Lower lobe of right lung (tissue), 2 donors: Measurements from ENCODE around the gene VASH2. TPM values are rescaled to one million over a fixed set of nuclear protein-coding genes. Genes with fewer than 3 reads are reported as not detected.
"Not testable (repeated sequence)": the region's sequence is repeated elsewhere in the genome, so short reads cannot be mapped to it uniquely, and the experiment has no call there.

ENCODE experiments used
- ATAC-seq, 2 donors: fragments of 200-7000 bp; cut with Tn5 transposase; one replicate each; pipeline ENCODE4 v1.9.1; 2020 to 2022; ENCODE audit warnings: mild to moderate bottlenecking in 2 of 2, moderate library complexity in 2 of 2
- DNase-seq: peaks from one replicate; pipeline ENCODE4 v3.0.0-alpha.2; 2020
- H3K27ac ChIP-seq: fragments of 200-600 bp; one replicate; pipeline ENCODE4 v1.8.0; 2022
- H3K27me3 ChIP-seq: fragments of 200-600 bp; one replicate; pipeline ENCODE4 v1.8.0; 2022; ENCODE audit warnings: low read depth
- H3K36me3 ChIP-seq: fragments of 200-600 bp; one replicate; pipeline ENCODE4 v1.8.0; 2022; ENCODE audit warnings: mild to moderate bottlenecking
- H3K4me1 ChIP-seq: fragments of 200-600 bp; one replicate; pipeline ENCODE4 v1.8.0; 2022
- H3K4me3 ChIP-seq: fragments of 200-600 bp; one replicate; pipeline ENCODE4 v1.8.0; 2022; ENCODE audit warnings: mild to moderate bottlenecking
- H3K9me3 ChIP-seq: fragments of 200-600 bp; one replicate; pipeline ENCODE4 v1.8.0; 2022
- CTCF ChIP-seq: fragments of 200-600 bp; IDR thresholded peaks from one replicate; pipeline ENCODE4 v1.8.0; 2022; ENCODE audit warnings: antibody characterized with exemption, mild to moderate bottlenecking
- intact Hi-C: fragments of 100-400 bp; cut with DNase I; formaldehyde crosslinking; loops from one replicate; pipeline ENCODE4 v1.11.0; 2022
- long read RNA-seq: library from polyadenylated mRNA; unstranded; transcript quantifications from one replicate; pipeline ENCODE4 v2.0.0, GENCODE V29; 2021
- total RNA-seq: library from RNA; stranded (reverse); fragmentation: NEBNext Ultra II Directional; extraction: Animal tissue kit (Norgen Biotek cat#: 25700); gene quantifications from one replicate; pipeline ENCODE4 v1.2.1, GENCODE V29; 2021
- donor health status: DM: no; HTN: yes; CAD: no; lungs with severe emphysema.

Gene VASH2
- total RNA-seq: 1.6 TPM
- long read RNA-seq: 0 reads

DNA sequence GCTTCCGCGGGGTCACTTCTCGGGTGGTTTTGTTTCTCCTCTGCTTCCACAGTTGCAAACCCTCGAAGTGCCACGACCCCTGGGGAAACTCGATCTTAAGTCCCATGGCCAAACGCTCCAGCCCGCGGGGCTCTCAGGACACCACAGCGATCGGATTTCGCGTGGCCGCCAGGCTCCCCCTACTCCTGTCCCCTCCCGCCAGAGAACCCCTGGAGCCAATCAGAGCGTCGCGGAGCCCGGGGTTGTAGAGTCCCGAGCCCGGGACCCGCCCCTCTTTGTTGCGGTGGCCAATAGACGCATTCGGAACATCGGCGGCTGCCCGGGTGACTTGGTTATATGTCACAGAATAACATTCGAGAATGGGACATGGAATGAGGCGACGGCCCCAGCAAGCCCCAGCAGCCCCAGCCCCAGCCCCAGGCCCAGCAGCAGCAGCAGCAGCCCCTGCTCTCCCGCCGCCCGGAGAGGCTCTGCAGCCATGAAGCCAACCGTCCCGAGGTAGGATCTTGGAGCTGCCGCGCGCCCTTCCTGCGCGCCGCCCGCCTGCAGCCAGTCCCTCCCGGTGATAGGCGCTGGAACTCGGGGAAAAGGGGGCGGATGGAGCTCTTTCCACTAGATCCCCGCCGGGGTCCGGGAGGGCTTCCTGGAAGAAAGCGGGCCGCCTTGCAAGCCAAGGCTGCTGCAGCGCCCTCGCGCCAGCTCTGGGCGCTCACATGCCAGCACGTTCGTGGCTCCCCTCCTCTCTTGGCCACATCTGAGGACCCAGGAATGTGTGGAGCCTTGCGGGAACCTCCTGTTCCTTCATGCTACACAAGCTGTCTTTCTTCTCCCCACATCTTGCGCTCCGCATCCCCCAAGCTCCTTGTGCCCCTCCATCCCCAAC lies at the start of gene VASH2:
TSS of gene VASH2 (plus strand) at position 299 of the 883 bp plus-strand sequence. CDS start 1,002 bp downstream, outside the sequence.
- DNase-seq (peak; percentile 84), ATAC-seq (peak; percentile 97 to 99)
- Histone ChIP-seq H3K36me3 (no peaks in the 10 kb centered on the region), H3K9me3 (no peaks in the 10 kb centered on the region), H3K4me1 (peaks cover 14% of the 10 kb centered on the region), H3K27me3 (peaks cover 35% of the 10 kb centered on the region), H3K27ac (no peak within 1 kb of the TSS), H3K4me3 (peak within 1 kb of the TSS; percentile 64)
- intact Hi-C loops: no loop called here
- TF ChIP-seq CTCF: no peak

DNA sequence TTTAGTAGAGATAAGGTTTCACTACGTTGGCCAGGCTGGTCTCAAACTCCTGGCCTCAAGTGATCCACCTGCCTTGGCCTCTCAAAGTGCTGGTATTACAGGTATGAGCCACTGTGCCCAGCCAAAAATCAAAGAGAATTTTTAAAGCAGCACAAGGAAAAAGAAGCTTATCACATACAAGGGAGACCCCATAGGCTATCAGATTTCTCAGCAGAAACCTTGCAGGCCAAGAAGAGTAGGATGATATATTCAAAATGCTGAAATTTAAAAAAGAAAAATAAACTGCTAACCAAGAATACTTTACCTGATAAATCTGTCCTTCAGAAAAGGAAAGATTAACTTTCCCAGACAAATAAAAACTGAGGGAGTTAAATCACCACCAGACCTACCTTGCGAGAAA lies 49.1 kb upstream of the VASH2 start:
- no peak for DNase-seq
- no peak for TF ChIP-seq CTCF
- Histone ChIP-seq H3K36me3 (peaks cover 8% of the 10 kb centered on the region), H3K27me3 (no peaks in the 10 kb centered on the region), H3K4me3 (no peak overlapping the region), H3K27ac (no peak overlapping the region), H3K9me3 (peaks cover 23% of the 10 kb centered on the region), H3K4me1 (no peaks in the 10 kb centered on the region)
- intact Hi-C loops: no loop called here
- no peak for ATAC-seq

DNA sequence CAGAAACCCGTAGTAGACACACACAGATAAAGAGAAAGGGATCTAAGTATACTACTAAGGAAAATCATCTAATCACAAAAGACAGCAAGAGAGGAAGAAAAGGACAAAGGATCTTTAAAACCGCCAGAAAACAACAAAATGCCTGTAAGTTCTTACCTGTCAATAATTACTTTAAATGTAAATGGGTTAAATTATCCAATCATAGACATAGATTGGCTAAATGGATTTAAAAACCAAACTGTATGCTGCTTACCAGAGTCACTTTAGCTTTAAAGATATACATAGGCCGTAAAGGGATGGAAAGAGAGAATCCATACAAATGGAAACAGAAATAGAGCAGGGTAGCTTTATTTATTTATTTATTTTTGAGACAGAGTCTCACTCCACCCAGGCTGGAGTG lies 48.3 kb upstream of the VASH2 start:
- no peak for ATAC-seq
- no peak for TF ChIP-seq CTCF
- H3K27me3 ChIP-seq: no peaks in the 10 kb centered on the region

GRCh38 chr1:212903664-212904063 lies 46.7 kb upstream of the VASH2 start:
- TF ChIP-seq CTCF: no peak
- DNase-seq (no peak), ATAC-seq (no peak)
- intact Hi-C loops: no loop called here
- Histone ChIP-seq H3K36me3 (no peaks in the 10 kb centered on the region), H3K4me1 (no peaks in the 10 kb centered on the region), H3K27ac (no peak overlapping the region), H3K9me3 (peaks cover 23% of the 10 kb centered on the region), H3K4me3 (no peak overlapping the region), H3K27me3 (no peaks in the 10 kb centered on the region)

More for the DNA sequence above, 48.3 kb upstream of the VASH2 start:
- Histone ChIP-seq H3K4me1 (no peaks in the 10 kb centered on the region), H3K36me3 (peaks cover 6% of the 10 kb centered on the region), H3K27ac (no peak overlapping the region), H3K9me3 (peaks cover 23% of the 10 kb centered on the region), H3K4me3 (no peak overlapping the region)
- no peak for DNase-seq
- intact Hi-C loops: no loop called here

DNA sequence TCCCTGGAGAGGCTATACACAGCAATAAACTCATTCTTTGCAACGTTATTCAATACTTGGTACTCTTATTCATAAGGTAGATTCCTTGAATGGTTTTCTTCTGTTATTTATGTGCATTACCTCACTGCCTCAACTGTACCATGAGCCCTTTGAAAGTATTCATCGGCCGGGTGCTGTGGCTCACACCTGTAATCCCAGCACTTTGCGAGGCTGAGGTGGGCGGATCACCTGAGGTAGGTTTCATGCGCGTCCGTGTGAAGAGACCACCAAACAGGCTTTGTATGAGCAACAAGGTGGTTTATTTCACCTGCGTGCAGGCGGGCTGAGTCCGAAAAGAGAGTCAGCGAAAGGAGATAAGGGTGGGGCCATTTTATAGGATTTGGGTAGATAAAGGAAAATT lies 42.3 kb upstream of the VASH2 start:
- ATAC-seq, H3K36me3 ChIP-seq, H3K4me1 ChIP-seq, DNase-seq, H3K27ac ChIP-seq, H3K27me3 ChIP-seq, H3K4me3 ChIP-seq, intact Hi-C loops, H3K9me3 ChIP-seq: not testable (repeated sequence)

DNA sequence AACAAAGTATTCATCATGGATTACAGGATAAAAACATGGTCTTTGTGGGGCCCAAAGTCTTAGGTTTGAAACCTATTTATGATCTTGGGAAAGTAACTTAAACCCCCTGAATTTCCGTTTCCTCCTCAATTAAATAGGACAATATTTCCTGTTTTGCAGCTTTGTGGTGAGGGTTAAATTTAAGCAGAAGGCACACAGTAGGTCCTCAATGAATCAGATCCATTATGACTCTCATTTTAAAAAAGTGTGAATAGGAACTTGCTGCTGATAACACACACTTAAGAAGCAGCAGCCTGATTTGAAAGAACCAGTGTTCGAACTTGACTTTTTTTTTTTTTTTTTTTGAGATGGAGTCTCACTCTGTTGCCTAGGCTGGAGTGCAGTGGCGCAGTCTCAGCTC lies 41.4 kb upstream of the VASH2 start:
- no peaks in the 10 kb centered on the region for H3K36me3 ChIP-seq
- no peaks in the 10 kb centered on the region for H3K9me3 ChIP-seq
- TF ChIP-seq CTCF: no peak
- no peak for DNase-seq
- intact Hi-C loops: no loop called here
- no peaks in the 10 kb centered on the region for H3K27me3 ChIP-seq
- no peak overlapping the region for H3K27ac ChIP-seq
- H3K4me1 ChIP-seq: no peaks in the 10 kb centered on the region
- no peak for ATAC-seq
- no peak overlapping the region for H3K4me3 ChIP-seq
